Common myeloid progenitor, CD34-positive (primary cell): ENCODE measurements around the gene GRIP2. TPM values are rescaled to one million over a fixed set of nuclear protein-coding genes. Genes with fewer than 3 reads are reported as not detected.

Experiments used
- CTCF ChIA-PET: fragments of 350-600 bp; sonication (Branson Sonifier 250); formaldehyde crosslinking; loops from one replicate; lab custom pipeline; 2021; ENCODE audit warnings: antibody characterized with exemption; lab: Charles Lee
- POLR2A ChIA-PET: fragments of 350-600 bp; sonication (Branson Sonifier 250); formaldehyde crosslinking; loops from one replicate; lab custom pipeline; 2021; ENCODE audit warnings: antibody characterized with exemption; lab: Charles Lee
- DNase-seq, 3 donors: peaks; one replicate each; pipeline versions ENCODE4 v3.0.0 to v3.0.0-alpha.2; 2013
- H3K27ac ChIP-seq, 2 experiments: 1 replicate in 1 of 2; 2 replicates in 1 of 2; pipeline ENCODE4 v1.7.0; 2013; ENCODE audit warnings: inconsistent platforms in 2 of 2, low read length in 2 of 2, mild to moderate bottlenecking in 2 of 2, low read depth in 1 of 2, moderate library complexity in 1 of 2; ENCODE audit not compliant: severe bottlenecking in 2 of 2, insufficient read depth in 1 of 2, poor library complexity in 1 of 2
- H3K27me3 ChIP-seq, 5 experiments: replicated peaks in 2 of 5; 1 replicate in 3 of 5; 2 replicates in 2 of 5; pipeline versions ENCODE4 v1.6.1 to v1.7.0; 2013; ENCODE audit warnings: low read length in 4 of 5, mild to moderate bottlenecking in 2 of 5, moderate library complexity in 2 of 5, inconsistent platforms in 1 of 5; ENCODE audit not compliant: insufficient read depth in 5 of 5, control insufficient read depth in 4 of 5
- H3K36me3 ChIP-seq, 4 experiments: 1 replicate in 2 of 4; 2 replicates in 2 of 4; pipeline versions ENCODE4 v1.6.1 to v1.7.0; 2013; ENCODE audit warnings: low read length in 3 of 4, control low read depth in 1 of 4, mild to moderate bottlenecking in 1 of 4; ENCODE audit not compliant: control insufficient read depth in 4 of 4, insufficient read depth in 4 of 4
- H3K4me1 ChIP-seq, 4 experiments: 1 replicate in 3 of 4; 2 replicates in 1 of 4; pipeline versions ENCODE4 v1.6.1 to v1.7.1; 2013; ENCODE audit warnings: low read length in 3 of 4, mild to moderate bottlenecking in 3 of 4, control low read depth in 1 of 4, inconsistent platforms in 1 of 4, moderate library complexity in 1 of 4; ENCODE audit not compliant: control insufficient read depth in 4 of 4, insufficient read depth in 4 of 4; ENCODE audit errors: control extremely low read depth in 1 of 4
- H3K4me3 ChIP-seq, 7 experiments: 1 replicate in 4 of 7; 2 replicates in 3 of 7; pipeline versions ENCODE4 v1.5.1 to v1.7.0; 2013; ENCODE audit warnings: mild to moderate bottlenecking in 7 of 7, low read length in 6 of 7, moderate library complexity in 6 of 7, inconsistent platforms in 2 of 7, low read depth in 2 of 7, control low read depth in 1 of 7; ENCODE audit not compliant: insufficient read depth in 4 of 7, control insufficient read depth in 1 of 7; ENCODE audit errors: extremely low read depth in 1 of 7
- H3K9me3 ChIP-seq, 5 experiments: 1 replicate in 4 of 5; 2 replicates in 1 of 5; pipeline versions ENCODE4 v1.6.1 to v1.7.1; 2013; ENCODE audit warnings: low read length in 4 of 5, mild to moderate bottlenecking in 2 of 5, inconsistent platforms in 1 of 5, low read depth in 1 of 5, moderate library complexity in 1 of 5; ENCODE audit not compliant: control insufficient read depth in 4 of 5, insufficient read depth in 2 of 5; ENCODE audit errors: control extremely low read depth in 1 of 5
- WGBS: methylation state at CpG from one replicate; pipeline ENCODE4 v1.1.5; 2013; ENCODE audit not compliant: insufficient coverage; 5-methylcytosine and 5-hydroxymethylcytosine counted together
- polyA plus RNA-seq: library from polyadenylated mRNA; unstranded; fragments of 120-200 nt; gene quantifications from one replicate; pipeline ENCODE4 v1.2.1, GENCODE V29; 2013

The GRIP2 gene
- 0.01 TPM for polyA plus RNA-seq

DNA sequence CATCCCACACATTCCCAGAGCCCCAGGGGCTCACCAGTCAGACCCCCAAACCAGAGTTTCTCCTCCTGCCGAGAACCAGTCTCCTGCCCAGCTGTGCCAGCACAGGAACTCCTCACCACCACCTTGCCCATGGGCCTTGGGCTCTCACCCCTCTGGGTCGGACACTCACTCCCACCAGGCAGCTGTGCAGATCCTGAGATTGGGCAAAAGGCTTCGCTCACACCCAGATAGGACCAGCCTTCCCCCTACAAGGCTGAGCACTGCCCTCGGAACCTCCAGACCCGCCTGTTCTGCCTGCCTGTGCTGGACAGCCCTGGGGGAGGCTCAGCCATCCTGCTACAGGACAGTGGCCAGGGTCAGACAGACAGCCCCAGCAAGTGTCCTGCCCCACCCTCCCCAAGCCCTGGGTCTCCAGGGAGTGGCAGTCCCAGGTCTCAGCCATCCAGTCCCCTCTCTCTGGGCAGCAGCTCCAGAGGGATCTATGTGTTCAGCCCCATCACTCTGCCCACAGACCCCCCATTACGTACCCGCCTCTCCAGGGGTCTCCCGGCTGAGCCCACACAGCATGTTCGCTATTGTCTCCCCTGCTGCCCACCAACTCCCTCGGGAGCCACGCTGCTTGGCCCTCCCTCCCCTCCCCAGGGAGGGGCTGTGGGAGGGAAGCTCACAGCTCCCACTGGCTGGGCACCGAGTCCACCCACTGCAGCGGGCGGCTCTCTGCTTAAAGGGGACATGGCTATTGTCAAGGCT is at the start of gene GRIP2:
TSS of gene GRIP2 (minus strand) at position 601 of the 750 bp plus-strand sequence. CDS start at position 567, 34 bp downstream.
- ChIA-PET POLR2A (interaction anchor here (0.6 kb wide), 1 partner anchor 645 kb away, joined by 3 read pairs; no protein-coding TSS in a partner anchor), CTCF (interaction anchor here (1.1 to 1.3 kb wide), 3 partner anchors 9 to 29 kb away, joined by 3 to 4 read pairs (median 4); no protein-coding TSS in a partner anchor)
- Histone ChIP-seq H3K4me1 (no peaks in the 10 kb centered on the region), H3K9me3 (no peaks in the 10 kb centered on the region), H3K36me3 (no peaks in the 10 kb centered on the region), H3K27me3 (peaks cover 0 to 4% (median 2%) of the 10 kb centered on the region in 5 experiments), H3K4me3 (no peak within 1 kb of the TSS), H3K27ac (no peak within 1 kb of the TSS)
- no peak for DNase-seq
- 82% methylated on average over 9 of the region's 14 CpGs for WGBS

DNA sequence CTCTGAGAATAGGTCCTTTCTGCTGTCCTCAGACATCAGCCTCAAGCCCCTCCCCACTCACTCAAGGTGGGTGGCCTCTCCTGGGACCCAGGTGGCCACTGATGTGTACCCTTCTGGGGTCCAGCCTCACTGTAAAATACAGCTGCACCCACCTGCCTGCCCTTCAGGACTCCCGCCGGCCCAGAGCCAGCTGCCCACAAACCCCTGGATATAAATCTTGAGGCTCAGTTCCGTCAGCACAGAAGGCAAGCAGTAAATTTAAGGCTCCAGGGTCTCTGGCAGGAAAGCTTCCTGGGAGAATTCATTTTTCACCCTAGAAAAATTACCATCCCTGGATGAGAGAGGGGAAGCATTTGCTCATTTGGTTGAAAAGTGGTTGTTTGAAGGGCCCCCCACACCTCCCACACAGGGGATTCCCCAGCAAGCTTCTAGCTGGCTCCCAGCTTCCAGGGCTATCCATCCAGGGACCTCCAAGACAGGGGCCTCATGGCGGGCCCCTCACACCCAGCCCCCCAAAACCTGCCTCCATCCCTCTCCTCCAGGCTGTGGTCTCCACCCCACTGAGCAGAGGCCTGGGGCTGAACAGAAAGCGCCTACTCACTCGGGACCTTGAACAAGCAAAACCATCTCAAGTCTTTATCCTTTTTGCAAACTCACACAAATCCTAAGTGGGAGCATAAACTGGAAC is 48.4 kb upstream of the GRIP2 start:
- no peaks in the 10 kb centered on the region for H3K9me3 ChIP-seq
- H3K4me3 ChIP-seq, result no peak overlapping the region
- no peak overlapping the region for H3K27ac ChIP-seq
- H3K36me3 ChIP-seq, result no peaks in the 10 kb centered on the region
- WGBS, result 27% methylated on average over 2 of the region's 6 CpGs
- H3K4me1 ChIP-seq, result no peaks in the 10 kb centered on the region
- DNase-seq, result no peak
- POLR2A ChIA-PET, result interaction anchor here (0.6 kb wide), 2 partner anchors 467 to 844 kb away, joined by 4 to 6 read pairs; no protein-coding TSS in a partner anchor
- H3K27me3 ChIP-seq, result peaks cover 0 to 64% (median 22%) of the 10 kb centered on the region in 5 experiments
- CTCF ChIA-PET, result interaction anchor here (1.0 kb wide), 1 partner anchor 23 kb away, joined by 3 read pairs; no protein-coding TSS in a partner anchor

DNA sequence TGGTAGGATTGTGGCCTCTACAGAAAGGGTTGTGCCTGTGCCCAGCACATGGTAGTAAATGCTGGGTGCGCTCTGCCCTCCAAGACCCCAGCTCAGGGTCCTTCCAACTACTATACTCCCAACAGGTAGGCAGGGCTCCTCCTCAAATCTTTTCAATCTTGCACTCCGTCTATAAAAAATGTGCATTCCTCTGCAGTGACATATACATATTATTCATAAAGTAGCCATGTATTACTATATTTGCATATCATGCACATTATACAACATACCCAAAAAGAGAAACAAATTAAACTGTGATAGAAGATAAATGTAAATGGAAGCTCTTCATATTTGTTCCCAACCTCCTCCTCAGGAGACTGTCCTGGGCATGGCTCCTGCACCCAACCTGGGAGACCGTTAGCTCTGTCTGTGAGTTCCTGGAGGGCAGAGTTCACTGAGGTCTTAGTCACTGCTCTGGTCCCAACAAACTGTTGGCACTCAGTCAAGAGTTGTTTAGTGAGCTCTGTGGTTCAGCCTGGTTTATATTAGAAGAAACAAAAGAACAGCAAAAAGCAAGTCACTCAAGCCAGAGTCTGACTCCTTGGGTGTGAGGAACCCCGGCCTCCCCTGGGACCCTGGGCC is 47.7 kb upstream of the GRIP2 start:
- no peaks in the 10 kb centered on the region for H3K4me1 ChIP-seq
- CTCF ChIA-PET, result interaction anchor here (1.0 kb wide), 1 partner anchor 23 kb away, joined by 3 read pairs; no protein-coding TSS in a partner anchor
- POLR2A ChIA-PET, result interaction anchor here (0.6 kb wide), 1 partner anchor 845 kb away, joined by 4 read pairs; no protein-coding TSS in a partner anchor
- WGBS, result 89% methylated on average over 3 of the region's 4 CpGs
- H3K27ac ChIP-seq, result no peak overlapping the region
- H3K27me3 ChIP-seq, result peaks cover 0 to 62% (median 23%) of the 10 kb centered on the region in 5 experiments
- H3K9me3 ChIP-seq, result no peaks in the 10 kb centered on the region
- H3K36me3 ChIP-seq, result no peaks in the 10 kb centered on the region
- no peak overlapping the region for H3K4me3 ChIP-seq
- no peak for DNase-seq

DNA sequence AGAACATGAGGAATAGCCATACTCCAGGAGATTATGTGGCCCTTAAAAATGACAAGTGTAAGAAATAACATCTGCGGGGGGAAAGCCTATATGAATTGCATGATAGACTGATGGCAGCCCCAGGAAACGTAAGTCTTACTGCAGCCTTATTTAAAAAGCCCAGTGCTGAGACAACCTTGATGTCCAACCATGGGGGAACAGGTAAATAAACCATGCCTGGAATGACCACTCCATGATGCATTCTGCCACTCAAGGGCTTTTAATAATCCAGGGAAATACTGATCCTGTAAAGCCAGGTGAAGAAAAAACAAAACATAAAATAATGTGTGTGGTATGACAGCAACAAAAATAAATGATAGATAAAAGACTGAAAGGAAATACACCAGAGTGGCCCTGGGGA is 46.5 kb upstream of the GRIP2 start:
- H3K27ac ChIP-seq, result no peak overlapping the region
- no peaks in the 10 kb centered on the region for H3K9me3 ChIP-seq
- H3K4me3 ChIP-seq, result no peak overlapping the region
- no peaks in the 10 kb centered on the region for H3K36me3 ChIP-seq
- H3K4me1 ChIP-seq, result no peaks in the 10 kb centered on the region
- no peak for DNase-seq
- 76% methylated on average over 2 of the region's 2 CpGs for WGBS
- peaks cover 0 to 69% (median 24%) of the 10 kb centered on the region in 5 experiments for H3K27me3 ChIP-seq
- ChIA-PET CTCF (no interaction called here), POLR2A (no interaction called here)

DNA sequence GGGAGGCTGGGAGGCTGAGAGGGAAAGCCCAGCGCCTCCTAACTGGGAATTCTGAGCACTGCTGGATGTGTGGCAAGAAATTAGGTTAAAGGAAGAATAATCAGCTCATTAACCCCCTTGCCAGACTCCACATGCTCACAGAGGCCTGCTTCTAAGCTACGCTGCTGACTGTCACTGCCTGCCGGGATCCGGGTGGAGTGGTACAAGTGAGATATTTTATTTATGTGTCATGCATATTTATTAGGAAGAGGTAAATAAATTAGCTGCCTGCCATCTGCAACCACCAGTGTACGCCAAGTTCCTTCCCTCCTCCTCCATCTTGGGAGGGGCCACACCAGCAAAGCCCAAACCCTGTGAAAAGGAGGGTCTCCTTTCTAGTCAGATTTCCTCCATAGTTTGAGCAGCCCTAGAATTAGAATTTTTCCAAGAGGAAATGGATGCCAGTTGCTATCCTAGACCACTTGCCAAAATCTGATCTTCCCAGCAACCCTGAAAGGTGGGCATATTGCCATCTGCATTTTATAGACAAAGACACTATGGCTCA is 43.5 kb upstream of the GRIP2 start:
- no peak overlapping the region for H3K27ac ChIP-seq
- H3K9me3 ChIP-seq, result no peaks in the 10 kb centered on the region
- H3K27me3 ChIP-seq, result peaks cover 0 to 64% (median 15%) of the 10 kb centered on the region in 5 experiments
- no peak for DNase-seq
- POLR2A ChIA-PET, result no interaction called here
- CTCF ChIA-PET, result interaction anchor here (2.4 kb wide), 1 partner anchor 12 kb away, joined by 9 read pairs; no protein-coding TSS in a partner anchor
- no peaks in the 10 kb centered on the region for H3K4me1 ChIP-seq
- no peak overlapping the region for H3K4me3 ChIP-seq
- H3K36me3 ChIP-seq, result no peaks in the 10 kb centered on the region
- WGBS, result 100% methylated on average over 1 of the region's 5 CpGs

DNA sequence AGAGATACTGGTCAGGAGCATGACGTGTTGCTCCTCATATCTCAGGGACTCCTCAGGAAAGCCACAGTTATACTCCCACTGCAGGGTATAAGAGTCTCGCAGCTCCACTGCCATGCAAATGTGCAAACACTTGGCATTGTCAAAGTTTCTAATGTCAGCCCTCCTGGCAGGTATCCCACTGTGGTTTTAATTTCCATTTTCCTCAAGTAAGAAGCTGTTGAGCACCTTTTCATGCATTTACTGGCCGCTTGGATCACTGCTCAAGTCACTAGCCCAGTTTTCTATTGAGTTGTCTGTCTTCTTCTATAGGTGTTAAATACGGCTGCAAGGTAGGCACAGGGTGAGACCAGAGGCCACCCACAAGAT is 41.9 kb upstream of the GRIP2 start:
- CTCF ChIA-PET, result interaction anchor here (1.3 kb wide), 1 partner anchor 69 kb away, joined by 3 read pairs; the partner anchor contains the start of gene CCDC174

More for the DNA sequence above, 41.9 kb upstream of the GRIP2 start:
- POLR2A ChIA-PET, result no interaction called here
- H3K36me3 ChIP-seq, result no peaks in the 10 kb centered on the region
- peaks cover 0 to 62% (median 15%) of the 10 kb centered on the region in 5 experiments for H3K27me3 ChIP-seq
- H3K4me3 ChIP-seq, result no peak overlapping the region
- H3K27ac ChIP-seq, result no peak overlapping the region
- WGBS, result 88% methylated on average over 3 of the region's 4 CpGs
- H3K4me1 ChIP-seq, result no peaks in the 10 kb centered on the region
- H3K9me3 ChIP-seq, result no peaks in the 10 kb centered on the region
- DNase-seq, result no peak
